ENCODE results near the gene TCERG1L.

Gene TCERG1L

DNA sequence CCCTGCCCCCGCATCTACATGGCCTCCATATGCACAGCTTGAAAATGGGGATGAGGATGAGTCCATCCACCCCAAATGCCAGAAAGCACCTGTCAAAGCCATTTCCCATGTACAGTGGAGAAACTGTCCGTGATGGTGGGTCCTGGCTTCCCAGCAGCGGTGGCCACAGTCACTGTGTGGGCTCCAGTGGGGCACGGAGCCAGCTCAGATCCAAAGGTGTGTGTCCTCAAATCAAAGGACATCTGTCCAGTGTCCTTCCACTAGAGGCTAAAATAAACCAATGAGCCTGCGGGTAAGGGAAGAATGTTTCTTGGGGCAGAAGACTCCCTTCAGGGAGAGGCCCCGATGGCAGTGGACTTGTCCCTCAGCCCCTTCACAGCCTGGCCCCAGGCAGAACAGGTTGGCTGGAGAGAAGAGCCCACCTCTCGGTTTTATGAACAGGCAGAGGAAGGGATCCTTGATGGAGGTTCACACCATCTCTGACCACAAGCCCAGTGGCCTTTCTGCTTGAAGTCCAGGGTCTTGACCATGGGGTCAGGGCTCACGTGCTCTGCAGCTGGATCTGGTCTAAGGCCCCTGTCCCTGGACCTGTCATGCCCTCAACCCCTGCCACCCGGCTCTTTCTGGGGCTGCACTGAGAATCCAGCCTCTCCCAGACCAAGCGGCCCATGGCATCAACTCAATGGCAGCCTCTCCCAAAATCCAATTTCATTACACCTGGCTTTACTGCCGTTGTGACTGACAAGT, 106.9 kb downstream of the TCERG1L start:
- no peak for DNase-seq

DNA sequence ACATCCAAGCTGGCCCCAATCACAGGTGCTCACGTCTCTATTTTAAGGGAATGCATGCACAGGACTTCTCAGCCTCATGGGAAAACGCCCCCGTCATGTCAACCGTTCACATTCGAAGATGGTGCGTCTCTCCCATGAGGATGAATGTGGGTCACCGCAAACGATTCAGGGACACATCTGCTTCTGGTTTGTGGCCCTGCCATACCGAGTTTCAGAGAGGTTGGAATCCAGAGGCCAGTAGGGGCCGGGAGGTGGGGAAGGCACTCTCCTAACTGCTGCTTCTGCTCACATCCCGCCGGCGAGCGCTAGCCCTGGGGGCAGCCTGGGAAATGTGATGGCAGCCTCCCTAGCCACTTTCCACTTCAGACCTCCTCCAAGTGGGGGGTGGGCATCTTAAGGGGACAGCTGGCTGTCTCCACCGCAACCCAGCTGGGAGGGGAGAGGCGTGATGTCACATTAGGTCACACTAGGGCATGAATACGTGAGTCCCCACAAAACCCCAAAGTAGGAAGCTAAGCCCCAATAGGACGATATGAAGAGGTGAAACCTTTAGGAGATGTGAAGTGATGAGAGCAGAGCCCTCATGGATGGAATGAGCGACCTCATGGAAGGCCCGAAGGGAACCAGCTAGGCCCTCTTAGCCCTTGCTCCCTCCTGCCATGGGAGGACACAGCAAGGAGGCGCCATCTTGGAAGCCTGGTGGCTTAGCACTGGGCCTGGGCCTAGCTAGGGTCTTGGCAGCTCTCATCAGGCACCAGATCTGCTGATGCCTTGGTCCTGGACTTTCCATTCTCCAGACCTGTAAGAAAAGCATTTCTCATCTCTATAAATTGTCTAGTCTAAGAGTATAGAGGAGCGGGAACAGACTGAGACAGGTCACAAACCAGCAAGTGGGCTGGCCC, 107.8 kb downstream of the TCERG1L start:
- no peak for DNase-seq

DNA sequence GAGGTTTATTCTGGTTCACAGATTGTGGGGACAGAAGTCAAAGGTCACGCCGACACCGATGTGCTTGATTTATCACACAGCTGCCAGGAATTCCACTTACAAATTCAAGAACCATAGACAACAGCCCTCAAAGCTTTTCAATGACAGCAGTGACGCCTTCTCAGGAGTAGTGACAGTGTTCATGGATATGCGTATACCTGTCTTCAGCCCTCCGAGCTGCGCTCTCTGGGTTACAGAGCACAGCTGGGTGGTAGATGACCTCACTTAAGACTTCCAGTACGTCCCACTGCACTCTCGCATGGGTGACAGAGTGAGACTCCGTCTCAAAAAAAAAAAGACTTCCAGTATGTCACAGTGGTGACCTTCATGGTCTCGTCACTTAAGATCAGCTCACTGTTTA, 108.5 kb downstream of the TCERG1L start:
- no peak for DNase-seq

- DNase-seq: no peak
These were observed 109.6 kb downstream of the TCERG1L start for GRCh38 chr10:131201741-131202515.

DNA sequence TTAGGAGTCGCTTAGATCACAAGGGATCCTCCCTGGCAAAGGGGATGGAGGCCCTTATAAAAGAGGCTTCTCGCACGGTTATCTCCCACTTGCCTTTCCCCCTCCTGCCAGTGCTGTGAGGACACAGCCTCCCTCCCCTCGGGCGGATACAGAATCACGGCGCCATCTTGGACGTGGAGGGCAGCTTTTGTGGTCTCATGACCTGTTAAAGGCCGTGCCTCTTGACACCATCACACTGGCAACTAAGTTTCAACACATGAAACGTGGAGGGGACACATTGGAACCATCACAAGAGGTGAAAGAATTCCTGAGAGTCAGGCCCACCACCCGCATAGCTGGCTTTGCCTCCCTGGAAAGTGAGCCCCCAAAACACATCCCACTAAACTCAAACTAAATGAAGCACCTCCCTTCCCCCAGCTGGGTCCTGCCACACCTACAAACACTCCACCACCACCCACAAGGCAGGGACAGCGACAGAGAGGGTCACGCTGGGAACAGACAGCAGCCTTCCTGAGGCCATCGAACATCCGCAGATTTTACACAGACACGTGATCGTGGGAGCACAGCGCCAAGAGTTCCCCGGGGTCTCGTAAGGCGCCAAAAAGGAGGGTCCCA, 110.6 kb downstream of the TCERG1L start:
- DNase-seq: no peak

- DNase-seq: no peak
These were observed 111.9 kb downstream of the TCERG1L start for GRCh38 chr10:131199646-131200045.

GRCh38 chr10:131198843-131199242, 112.7 kb downstream of the TCERG1L start:
- no peak for DNase-seq

- no peak for DNase-seq
These were observed 113.1 kb downstream of the TCERG1L start for GRCh38 chr10:131198401-131198800.

DNA sequence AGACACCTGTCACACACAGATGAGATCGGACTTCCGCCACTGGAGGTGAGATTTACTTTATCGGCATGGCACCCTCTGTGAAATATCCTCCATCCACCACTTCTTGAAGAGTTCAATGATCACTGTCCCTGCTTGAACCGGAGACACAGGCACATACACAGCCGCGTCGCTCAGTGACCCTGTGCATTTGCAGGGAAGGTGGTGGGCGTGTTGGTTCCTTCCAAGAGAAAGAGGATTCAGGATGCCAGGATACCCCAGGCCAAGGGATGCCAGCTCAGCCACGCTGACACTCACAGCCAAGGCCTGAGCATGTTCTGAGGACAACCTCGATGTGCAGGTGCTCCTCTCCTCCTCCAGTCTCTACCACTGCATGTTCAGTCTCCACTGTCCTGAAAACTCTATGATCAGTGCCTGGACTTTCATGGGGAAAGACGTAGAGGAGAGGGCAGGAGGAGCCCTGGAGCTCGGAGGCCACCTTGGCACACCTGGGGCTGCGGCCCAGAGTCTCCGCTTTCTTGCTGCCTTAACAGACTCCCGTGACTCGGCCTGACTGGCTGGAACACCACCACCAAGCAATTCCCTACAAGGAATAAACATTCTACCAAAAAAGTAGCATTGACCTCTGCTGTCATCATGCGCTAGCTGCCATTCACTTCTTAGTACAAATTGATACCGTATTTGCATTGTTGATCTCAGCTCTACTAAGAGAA, 115.2 kb downstream of the TCERG1L start:
- DNase-seq: no peak

- no peak for DNase-seq
These were observed 115.9 kb downstream of the TCERG1L start for GRCh38 chr10:131195558-131196159.

DNA sequence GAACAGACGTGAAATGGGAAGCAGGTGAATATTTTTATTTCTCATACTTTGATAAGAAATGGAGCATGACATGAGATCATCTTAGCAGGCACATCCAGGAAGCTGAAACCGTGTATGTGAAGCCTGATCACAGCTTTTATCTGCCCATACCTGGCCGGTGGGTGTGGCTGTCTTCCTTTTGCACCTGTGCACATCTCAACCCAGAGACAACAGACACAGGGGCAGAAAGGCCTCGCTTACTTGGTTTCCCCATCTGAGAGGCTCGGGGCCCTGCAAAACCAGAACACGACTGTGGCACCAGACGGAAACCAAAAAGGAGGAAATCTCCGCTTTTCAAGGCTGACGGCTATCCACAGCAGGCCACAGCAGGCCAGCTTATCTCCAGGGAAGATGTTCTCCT, 116.4 kb downstream of the TCERG1L start:
- no peak for DNase-seq

DNA sequence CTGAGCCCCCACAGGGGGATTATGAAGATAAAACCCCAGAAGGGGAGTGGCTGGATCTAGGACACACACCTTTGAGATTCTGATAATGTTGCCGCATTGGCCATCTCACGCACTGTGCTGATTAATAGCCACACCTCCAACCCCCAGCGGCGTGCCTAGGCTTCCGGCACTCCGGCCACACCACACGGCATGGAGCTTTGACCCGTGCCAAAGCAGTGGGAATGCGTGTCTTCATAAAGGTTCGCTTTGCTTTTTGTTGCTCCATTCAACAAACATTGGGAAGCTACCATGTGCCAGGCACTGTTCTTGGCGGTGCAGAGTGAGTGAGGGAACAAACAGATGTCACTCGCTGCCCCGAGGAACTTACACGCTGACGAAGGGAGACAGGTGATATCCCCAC, 117.6 kb downstream of the TCERG1L start:
- DNase-seq: no peak

- no peak for DNase-seq
These were observed 123.0 kb downstream of the TCERG1L start for GRCh38 chr10:131188494-131188893.

GRCh38 chr10:131187926-131188325, 123.6 kb downstream of the TCERG1L start:
- DNase-seq: no peak

DNA sequence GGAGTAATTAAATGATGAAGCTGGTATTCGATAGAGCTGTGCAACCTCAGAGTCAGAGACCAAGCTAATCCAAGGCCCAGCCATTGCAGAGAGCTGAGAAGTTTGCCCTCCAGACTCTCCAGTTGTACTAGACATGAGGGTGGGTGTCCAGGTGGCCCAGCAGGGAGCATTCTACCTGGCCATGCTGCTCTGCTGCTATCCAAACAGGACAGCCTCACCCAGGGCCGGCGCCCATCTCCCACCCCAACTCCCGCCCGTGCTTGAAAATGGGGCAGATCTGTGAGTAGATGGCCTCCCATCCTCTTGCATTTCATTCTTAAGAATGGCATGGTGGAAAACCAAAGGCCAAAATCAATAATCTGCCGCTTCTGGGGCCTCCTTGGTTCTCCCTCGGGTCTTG, 124.2 kb downstream of the TCERG1L start:
- DNase-seq: no peak

GRCh38 chr10:131186547-131187253, 124.8 kb downstream of the TCERG1L start:
- no peak for DNase-seq

DNA sequence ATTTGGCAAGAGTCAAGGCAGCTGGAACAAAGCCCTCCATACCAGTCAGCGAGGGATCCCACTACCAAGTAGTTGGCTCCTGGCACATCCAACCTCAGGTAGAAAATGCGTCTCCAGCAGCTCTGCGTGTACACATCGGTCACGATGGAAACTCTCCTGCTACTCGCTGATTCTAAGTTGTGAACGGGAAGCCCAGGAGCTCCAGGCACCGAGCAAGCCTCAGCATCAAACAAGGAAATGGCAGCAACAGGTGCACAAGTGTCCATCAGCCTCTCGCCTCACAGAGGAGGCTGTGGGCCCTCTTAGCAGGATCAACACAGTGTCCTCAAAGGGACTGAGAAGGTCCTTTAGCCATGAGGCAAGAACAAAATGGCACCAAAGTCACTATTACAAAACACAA, 127.0 kb downstream of the TCERG1L start:
- no peak for DNase-seq

DNA sequence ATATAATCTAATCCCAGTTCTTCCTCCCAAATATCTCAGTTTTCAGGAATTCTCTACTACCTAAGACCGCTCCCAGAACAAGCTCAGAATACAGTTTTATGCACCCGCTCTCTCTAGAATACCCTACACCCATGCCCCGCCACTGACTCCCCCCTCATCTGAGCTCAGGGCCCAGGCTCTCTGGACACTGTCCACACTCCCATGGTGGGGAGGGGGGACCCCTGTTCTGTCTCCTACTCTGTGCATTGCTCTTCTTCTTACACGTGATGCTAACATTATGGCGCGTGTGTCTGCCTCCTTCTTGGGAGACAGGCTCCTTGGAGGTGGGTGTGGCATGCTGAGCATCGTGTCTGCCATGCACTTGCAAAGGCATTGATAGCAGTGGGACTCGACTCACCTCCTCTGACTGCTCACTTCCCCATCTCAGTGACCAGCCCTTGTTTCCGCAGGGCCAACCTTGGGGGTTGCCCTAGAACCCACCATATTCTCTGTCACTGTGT, 127.9 kb downstream of the TCERG1L start:
- DNase-seq: no peak

- no peak for DNase-seq
These were observed 130.1 kb downstream of the TCERG1L start for GRCh38 chr10:131181456-131181855.

GRCh38 chr10:131180740-131181415, 130.6 kb downstream of the TCERG1L start:
- DNase-seq: no peak

Measured in fibroblast of skin of abdomen (primary cell).